22Rv1 (cell line): ENCODE data around the gene TREH.

Experiments
- ZFX ChIP-seq: fragments of 450-650 bp; IDR thresholded peaks from 2 replicates; pipeline ENCODE4 v1.6.1; 2017; ENCODE audit warnings: antibody characterized with exemption, borderline replicate concordance
- TF ChIP-seq, protein P1 (sequence below): fragments of 450-650 bp; IDR thresholded peaks from 2 replicates; pipeline ENCODE4 v1.5.1; 2017; ENCODE audit warnings: mild to moderate bottlenecking

DNA sequence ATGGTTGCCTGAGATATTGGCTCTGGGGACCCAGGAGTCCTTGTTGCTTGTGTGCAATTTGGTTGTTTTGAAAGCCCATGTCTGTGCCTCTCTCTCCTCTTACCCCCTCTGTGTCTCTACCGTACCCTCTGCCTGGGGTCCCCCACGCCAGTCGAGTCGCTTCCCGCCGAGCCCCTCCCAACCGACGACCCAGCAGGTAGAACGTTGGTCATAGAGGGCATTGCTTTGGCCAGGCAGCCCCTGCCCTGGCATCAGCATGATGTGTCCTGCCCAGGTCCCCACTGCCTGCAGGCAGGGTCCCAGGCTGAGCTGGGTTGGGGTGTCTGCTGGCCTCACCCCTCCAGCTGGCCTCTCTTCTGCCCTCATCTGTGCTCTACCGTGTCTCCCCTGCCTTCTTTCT lies 35.0 kb downstream of the TREH start:
- TF ChIP-seq, protein P1, sequence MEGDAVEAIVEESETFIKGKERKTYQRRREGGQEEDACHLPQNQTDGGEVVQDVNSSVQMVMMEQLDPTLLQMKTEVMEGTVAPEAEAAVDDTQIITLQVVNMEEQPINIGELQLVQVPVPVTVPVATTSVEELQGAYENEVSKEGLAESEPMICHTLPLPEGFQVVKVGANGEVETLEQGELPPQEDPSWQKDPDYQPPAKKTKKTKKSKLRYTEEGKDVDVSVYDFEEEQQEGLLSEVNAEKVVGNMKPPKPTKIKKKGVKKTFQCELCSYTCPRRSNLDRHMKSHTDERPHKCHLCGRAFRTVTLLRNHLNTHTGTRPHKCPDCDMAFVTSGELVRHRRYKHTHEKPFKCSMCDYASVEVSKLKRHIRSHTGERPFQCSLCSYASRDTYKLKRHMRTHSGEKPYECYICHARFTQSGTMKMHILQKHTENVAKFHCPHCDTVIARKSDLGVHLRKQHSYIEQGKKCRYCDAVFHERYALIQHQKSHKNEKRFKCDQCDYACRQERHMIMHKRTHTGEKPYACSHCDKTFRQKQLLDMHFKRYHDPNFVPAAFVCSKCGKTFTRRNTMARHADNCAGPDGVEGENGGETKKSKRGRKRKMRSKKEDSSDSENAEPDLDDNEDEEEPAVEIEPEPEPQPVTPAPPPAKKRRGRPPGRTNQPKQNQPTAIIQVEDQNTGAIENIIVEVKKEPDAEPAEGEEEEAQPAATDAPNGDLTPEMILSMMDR: no peak
- no peak for TF ChIP-seq ZFX
